HEK293 (cell line): ENCODE results near the gene SPTY2D1.

Experiments used
- CTCF ChIA-PET: fragments of 350-600 bp; formaldehyde crosslinking; extraction: SDS; loops from one replicate; lab custom pipeline; 2021; ENCODE audit warnings: antibody characterized with exemption; lab: Yijun Ruan, JAX
- POLR2A ChIA-PET: fragments of 300-600 bp; formaldehyde crosslinking; extraction: SDS; loops from one replicate; lab custom pipeline; 2020; ENCODE audit warnings: antibody characterized with exemption, inconsistent platforms; lab: Yijun Ruan, JAX
- H3K27ac ChIP-seq: fragments of 200-500 bp; sonication (Bioruptor generic); 2 replicates; pipeline ENCODE4 v1.5.1; 2014; ENCODE audit warnings: low read depth, low read length, control low read depth, inconsistent platforms; ENCODE audit errors: extremely low read depth
- H3K36me3 ChIP-seq, 2 experiments: fragments of 200-500 bp in 1 of 2; sonication (Bioruptor generic) in 1 of 2; 1 replicate in 1 of 2; 2 replicates in 1 of 2; pipeline ENCODE4 v1.5.1; 2014 to 2017; ENCODE audit warnings: inconsistent platforms in 2 of 2, low read length in 2 of 2; ENCODE audit not compliant: control insufficient read depth in 2 of 2, insufficient read depth in 1 of 2
- H3K4me1 ChIP-seq: fragments of 200-500 bp; sonication (Bioruptor generic); 2 replicates; pipeline ENCODE4 v1.5.1; 2014; ENCODE audit warnings: mild to moderate bottlenecking, low read length, inconsistent platforms; ENCODE audit not compliant: control insufficient read depth, insufficient read depth
- H3K4me3 ChIP-seq: 2 replicates; pipeline ENCODE4 v1.5.1; 2011; ENCODE audit warnings: low read depth, mild to moderate bottlenecking, control low read depth, low read length, moderate library complexity
- H3K9me3 ChIP-seq: fragments of 200-500 bp; sonication (Bioruptor generic); 2 replicates; pipeline ENCODE4 v1.5.1; 2014; ENCODE audit warnings: low read depth, low read length, inconsistent platforms; ENCODE audit not compliant: control insufficient read depth, insufficient read depth
- BCL11A ChIP-seq: fragments of 450-650 bp; formaldehyde crosslinking; IDR thresholded peaks from 2 replicates; pipeline ENCODE4 v1.5.1; 2016; ENCODE audit warnings: low read depth, missing biosample characterization, missing genetic modification characterization
- HOXC10 ChIP-seq: sonication (generic); formaldehyde crosslinking; IDR thresholded peaks from 2 replicates; pipeline ENCODE4 v1.8.1; 2023; ENCODE audit warnings: mild to moderate bottlenecking, missing genetic modification reagents
- SCRT2 ChIP-seq: fragments of 450-650 bp; formaldehyde crosslinking; IDR thresholded peaks from 2 replicates; pipeline ENCODE4 v1.5.1; 2016; ENCODE audit warnings: missing biosample characterization, missing genetic modification characterization
- SP2 ChIP-seq: fragments of 450-650 bp; formaldehyde crosslinking; IDR thresholded peaks from 2 replicates; pipeline ENCODE4 v1.5.1; 2016; ENCODE audit warnings: missing biosample characterization, missing genetic modification characterization
- YY2 ChIP-seq: fragments of 450-650 bp; formaldehyde crosslinking; IDR thresholded peaks from 2 replicates; pipeline ENCODE4 v1.5.1; 2016; ENCODE audit warnings: missing biosample characterization, missing genetic modification characterization
- ZBTB1 ChIP-seq: fragments of 450-650 bp; formaldehyde crosslinking; IDR thresholded peaks from 2 replicates; pipeline ENCODE4 v1.5.1; 2016; ENCODE audit warnings: missing biosample characterization, missing genetic modification characterization
- ZNF146 ChIP-seq: fragments of 450-650 bp; formaldehyde crosslinking; IDR thresholded peaks from 2 replicates; pipeline ENCODE4 v1.5.1; 2016; ENCODE audit warnings: missing biosample characterization, missing genetic modification characterization
- ZNF175 ChIP-seq: fragments of 450-650 bp; formaldehyde crosslinking; IDR thresholded peaks from 2 replicates; pipeline ENCODE4 v1.5.1; 2016; ENCODE audit warnings: missing biosample characterization, missing genetic modification characterization
- ZNF274 ChIP-seq, 2 experiments: fragments of 200-500 bp in 1 of 2; fragments of 450-650 bp in 1 of 2; sonication (Bioruptor generic) in 1 of 2; formaldehyde crosslinking in 1 of 2; IDR thresholded peaks; 2 replicates each; pipeline versions ENCODE4 v1.5.1 to v1.6.1; 2014 to 2016; ENCODE audit warnings: borderline replicate concordance in 1 of 2, inconsistent platforms in 1 of 2, low read length in 1 of 2, missing biosample characterization in 1 of 2, missing genetic modification characterization in 1 of 2
- ZNF404 ChIP-seq: fragments of 450-650 bp; formaldehyde crosslinking; IDR thresholded peaks from 2 replicates; pipeline ENCODE4 v1.5.1; 2017; ENCODE audit warnings: missing biosample characterization, missing genetic modification characterization
- ZNF626 ChIP-seq: fragments of 450-650 bp; sonication (Bioruptor Pico); formaldehyde crosslinking; IDR thresholded peaks from 2 replicates; pipeline ENCODE4 v1.5.1; 2018; ENCODE audit warnings: missing biosample characterization, missing genetic modification characterization, inconsistent platforms
- ZNF645 ChIP-seq: fragments of 450-650 bp; formaldehyde crosslinking; IDR thresholded peaks from 2 replicates; pipeline ENCODE4; 2016; ENCODE audit warnings: missing biosample characterization, missing genetic modification characterization
- ZNF670 ChIP-seq: fragments of 450-650 bp; formaldehyde crosslinking; IDR thresholded peaks from 2 replicates; pipeline ENCODE4 v1.5.1; 2016; ENCODE audit warnings: missing biosample characterization, missing genetic modification characterization, low read depth
- ZSCAN18 ChIP-seq: fragments of 450-650 bp; formaldehyde crosslinking; IDR thresholded peaks from 2 replicates; pipeline ENCODE4 v1.5.1; 2016; ENCODE audit warnings: missing biosample characterization, missing genetic modification characterization
- TF ChIP-seq, protein P1 (sequence below): fragments of 450-650 bp; formaldehyde crosslinking; IDR thresholded peaks from 2 replicates; pipeline ENCODE4 v1.5.1; 2017; ENCODE audit warnings: missing biosample characterization, missing genetic modification characterization
- TF ChIP-seq, protein P2 (sequence below): fragments of 450-650 bp; formaldehyde crosslinking; IDR thresholded peaks from 2 replicates; pipeline ENCODE4 v1.5.1; 2016; ENCODE audit warnings: missing biosample characterization, missing genetic modification characterization
- TF ChIP-seq, protein P3 (sequence below): IDR thresholded peaks from 2 replicates; pipeline ENCODE4 v1.6.1; 2011; ENCODE audit warnings: mild to moderate bottlenecking, low read depth, low read length, borderline replicate concordance

SPTY2D1 gene

DNA sequence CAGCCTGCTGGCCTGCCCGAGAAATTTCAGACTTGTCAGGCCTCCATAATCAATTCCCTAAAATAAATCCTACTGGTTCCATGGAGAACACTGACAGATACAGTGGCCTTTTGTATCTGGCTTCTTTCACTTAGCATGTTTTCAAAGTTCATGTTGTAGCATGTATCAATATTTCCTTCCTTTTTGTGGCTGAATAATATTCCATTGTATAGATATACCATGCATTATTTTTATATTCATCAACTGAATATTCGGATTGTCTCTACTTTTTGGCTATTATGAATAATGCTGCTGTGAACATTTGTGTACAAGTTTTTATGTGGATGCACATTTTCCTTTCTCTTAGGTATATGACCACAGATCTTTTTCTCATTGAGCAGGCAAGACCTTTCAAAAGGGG lies 10.4 kb downstream of the SPTY2D1 start:
- POLR2A ChIA-PET, result interaction anchor here (1.6 kb wide), 1 partner anchor 10 kb away, joined by 6 read pairs; the partner anchor contains the start of gene SPTY2D1
- Histone ChIP-seq H3K36me3 (no peaks in the 10 kb centered on the region), H3K4me3 (no peak overlapping the region), H3K4me1 (no peaks in the 10 kb centered on the region), H3K27ac (no peak overlapping the region), H3K9me3 (no peaks in the 10 kb centered on the region)
- CTCF ChIA-PET, result interaction anchor here (1.2 kb wide), 1 partner anchor 9 kb away, joined by 4 read pairs; no protein-coding TSS in a partner anchor
- TF ChIP-seq ZNF274 (IDR thresholded peaks at IDR 0.05; ENCODE audit: low read length) (no peak), ZNF274 (tag by site-specific recombination; IDR thresholded peaks at IDR 0.05; ENCODE audit: borderline replicate concordance) (no peak), ZNF146 (tag by site-specific recombination) (peak; percentile 40; the same call in 1 of the 2 replicates), ZNF404 (tag by site-specific recombination) (no peak)
- TF ChIP-seq, all 188 proteins: peak for 1

GRCh38 chr11:18618342-18619025 lies 15.7 kb downstream of the SPTY2D1 start:
- Histone ChIP-seq H3K36me3 (peaks cover 0 to 27% of the 10 kb centered on the region in 2 experiments; a peak in 1 of 3 replicates), H3K27ac (no peak overlapping the region), H3K4me1 (no peaks in the 10 kb centered on the region), H3K4me3 (no peak overlapping the region), H3K9me3 (no peaks in the 10 kb centered on the region)
- POLR2A ChIA-PET, result interaction anchor here (0.6 kb wide), 1 partner anchor 15 kb away, joined by 4 read pairs; no protein-coding TSS in a partner anchor
- CTCF ChIA-PET, result interaction anchor here (1.4 kb wide), 1 partner anchor 8 kb away, joined by 3 read pairs; no protein-coding TSS in a partner anchor
- peak; percentile 51; the same call in 1 of the 2 replicates for TF ChIP-seq SCRT2 (tag by site-specific recombination)
- TF ChIP-seq YY2 (tag by site-specific recombination), result no peak
- TF ChIP-seq ZSCAN18, result no peak
- TF ChIP-seq, protein P1, sequence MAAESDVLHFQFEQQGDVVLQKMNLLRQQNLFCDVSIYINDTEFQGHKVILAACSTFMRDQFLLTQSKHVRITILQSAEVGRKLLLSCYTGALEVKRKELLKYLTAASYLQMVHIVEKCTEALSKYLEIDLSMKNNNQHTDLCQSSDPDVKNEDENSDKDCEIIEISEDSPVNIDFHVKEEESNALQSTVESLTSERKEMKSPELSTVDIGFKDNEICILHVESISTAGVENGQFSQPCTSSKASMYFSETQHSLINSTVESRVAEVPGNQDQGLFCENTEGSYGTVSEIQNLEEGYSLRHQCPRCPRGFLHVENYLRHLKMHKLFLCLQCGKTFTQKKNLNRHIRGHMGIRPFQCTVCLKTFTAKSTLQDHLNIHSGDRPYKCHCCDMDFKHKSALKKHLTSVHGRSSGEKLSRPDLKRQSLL (tag by site-specific recombination), result no peak
- no peak for TF ChIP-seq ZNF645 (tag by site-specific recombination)
- TF ChIP-seq ZNF626 (tag by site-specific recombination), result no peak
- TF ChIP-seq, protein P2, sequence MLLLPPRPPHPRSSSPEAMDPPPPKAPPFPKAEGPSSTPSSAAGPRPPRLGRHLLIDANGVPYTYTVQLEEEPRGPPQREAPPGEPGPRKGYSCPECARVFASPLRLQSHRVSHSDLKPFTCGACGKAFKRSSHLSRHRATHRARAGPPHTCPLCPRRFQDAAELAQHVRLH (tag by site-specific recombination), result no peak

- ChIA-PET POLR2A (no interaction called here), CTCF (interaction anchor here (0.5 to 1.4 kb wide), 2 partner anchors 8 to 158 kb away, joined by 3 read pairs; no protein-coding TSS in a partner anchor)
- TF ChIP-seq ZBTB1 (no peak), SP2 (tag by site-specific recombination) (no peak), ZNF175 (tag by site-specific recombination) (no peak), HOXC10 (no peak), ZNF670 (no peak), ZNF404 (tag by site-specific recombination) (no peak), BCL11A (tag by site-specific recombination) (no peak)
- TF ChIP-seq, protein P3, sequence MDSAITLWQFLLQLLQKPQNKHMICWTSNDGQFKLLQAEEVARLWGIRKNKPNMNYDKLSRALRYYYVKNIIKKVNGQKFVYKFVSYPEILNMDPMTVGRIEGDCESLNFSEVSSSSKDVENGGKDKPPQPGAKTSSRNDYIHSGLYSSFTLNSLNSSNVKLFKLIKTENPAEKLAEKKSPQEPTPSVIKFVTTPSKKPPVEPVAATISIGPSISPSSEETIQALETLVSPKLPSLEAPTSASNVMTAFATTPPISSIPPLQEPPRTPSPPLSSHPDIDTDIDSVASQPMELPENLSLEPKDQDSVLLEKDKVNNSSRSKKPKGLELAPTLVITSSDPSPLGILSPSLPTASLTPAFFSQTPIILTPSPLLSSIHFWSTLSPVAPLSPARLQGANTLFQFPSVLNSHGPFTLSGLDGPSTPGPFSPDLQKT, result no peak
- H3K36me3 ChIP-seq, result peaks cover 0 to 32% of the 10 kb centered on the region in 2 experiments; a peak in 1 of 3 replicates
- no peak overlapping the region for H3K27ac ChIP-seq
- no peak overlapping the region for H3K4me3 ChIP-seq
- H3K4me1 ChIP-seq, result no peaks in the 10 kb centered on the region
- no peaks in the 10 kb centered on the region for H3K9me3 ChIP-seq
These were observed 16.3 kb downstream of the SPTY2D1 start for GRCh38 chr11:18617688-18618341.
